IPS-18c (cell line): Measurements from ENCODE around the gene RIT1.
"Not testable (repeated sequence)": the region's sequence is repeated elsewhere in the genome, so short reads cannot be mapped to it uniquely, and the experiment has no call there.

Experiments used
- H3K4me3 ChIP-seq: 2 replicates; pipeline ENCODE4 v1.7.0; 2013; ENCODE audit warnings: low read depth, mild to moderate bottlenecking, low read length, moderate library complexity; ENCODE audit not compliant: insufficient read depth
- H3K9me3 ChIP-seq: one replicate; pipeline ENCODE4 v1.6.1; 2013; ENCODE audit warnings: mild to moderate bottlenecking, low read length, moderate library complexity; ENCODE audit not compliant: control insufficient read depth, insufficient read depth

The RIT1 gene

GRCh38 chr1:155904261-155904660 lies 6.9 kb downstream of the RIT1 start:
- H3K4me3 ChIP-seq: no peak overlapping the region

GRCh38 chr1:155900161-155900560 lies 11.0 kb downstream of the RIT1 start:
- no peak overlapping the region for H3K4me3 ChIP-seq
- no peaks in the 10 kb centered on the region for H3K9me3 ChIP-seq

More at GRCh38 chr1:155904261-155904660, 6.9 kb downstream of the RIT1 start:
- H3K9me3 ChIP-seq: no peaks in the 10 kb centered on the region

GRCh38 chr1:155899683-155900082 lies 11.5 kb downstream of the RIT1 start:
- no peaks in the 10 kb centered on the region for H3K9me3 ChIP-seq
- no peak overlapping the region for H3K4me3 ChIP-seq

- Histone ChIP-seq H3K4me3 (no peak overlapping the region), H3K9me3 (no peaks in the 10 kb centered on the region)
Measured at GRCh38 chr1:155898888-155899287, 12.3 kb downstream of the RIT1 start.

GRCh38 chr1:155897746-155898145 lies 13.4 kb downstream of the RIT1 start:
- no peak overlapping the region for H3K4me3 ChIP-seq
- H3K9me3 ChIP-seq: no peaks in the 10 kb centered on the region

GRCh38 chr1:155896476-155896875 lies 14.7 kb downstream of the RIT1 start:
- not testable (repeated sequence) for H3K9me3 ChIP-seq, H3K4me3 ChIP-seq

- H3K9me3 ChIP-seq, H3K4me3 ChIP-seq: not testable (repeated sequence)
Measured at GRCh38 chr1:155895617-155896016, 15.5 kb downstream of the RIT1 start.

- H3K4me3 ChIP-seq: no peak overlapping the region
- H3K9me3 ChIP-seq: no peaks in the 10 kb centered on the region
Measured at GRCh38 chr1:155893389-155894142, 17.6 kb downstream of the RIT1 start.

GRCh38 chr1:155892796-155893195 lies 18.4 kb downstream of the RIT1 start:
- Histone ChIP-seq H3K9me3 (no peaks in the 10 kb centered on the region), H3K4me3 (no peak overlapping the region)

- no peaks in the 10 kb centered on the region for H3K9me3 ChIP-seq
- H3K4me3 ChIP-seq: no peak overlapping the region
Measured at GRCh38 chr1:155890251-155890650, 20.9 kb downstream of the RIT1 start.

- no peak overlapping the region for H3K4me3 ChIP-seq
Measured at GRCh38 chr1:155889566-155889965, 21.6 kb downstream of the RIT1 start.

GRCh38 chr1:155888481-155888880 lies 22.7 kb downstream of the RIT1 start:
- Histone ChIP-seq H3K9me3 (no peaks in the 10 kb centered on the region), H3K4me3 (no peak overlapping the region)

More at GRCh38 chr1:155889566-155889965, 21.6 kb downstream of the RIT1 start:
- no peaks in the 10 kb centered on the region for H3K9me3 ChIP-seq

GRCh38 chr1:155884982-155885381 lies 26.2 kb downstream of the RIT1 start:
- H3K4me3 ChIP-seq: no peak overlapping the region
- no peaks in the 10 kb centered on the region for H3K9me3 ChIP-seq

GRCh38 chr1:155884031-155884960 lies 26.9 kb downstream of the RIT1 start:
- Histone ChIP-seq H3K4me3 (no peak overlapping the region), H3K9me3 (no peaks in the 10 kb centered on the region)

GRCh38 chr1:155882766-155883165 lies 28.4 kb downstream of the RIT1 start:
- Histone ChIP-seq H3K4me3 (no peak overlapping the region), H3K9me3 (no peaks in the 10 kb centered on the region)

- H3K9me3 ChIP-seq: no peaks in the 10 kb centered on the region
- no peak overlapping the region for H3K4me3 ChIP-seq
Measured at GRCh38 chr1:155882235-155882634, 28.9 kb downstream of the RIT1 start.

- peaks cover 3% of the 10 kb centered on the region for H3K9me3 ChIP-seq
- H3K4me3 ChIP-seq: no peak overlapping the region
Measured at GRCh38 chr1:155880950-155881349, 30.2 kb downstream of the RIT1 start.

GRCh38 chr1:155880251-155880650 lies 30.9 kb downstream of the RIT1 start:
- H3K9me3 ChIP-seq: peaks cover 3% of the 10 kb centered on the region
- H3K4me3 ChIP-seq: no peak overlapping the region
